GM23338 (cell line): Measurements from ENCODE around the gene FNDC3B.

Experiments
- CREB1 ChIP-seq: fragments of 250-450 bp; sonication (Bioruptor Pico); IDR thresholded peaks from 2 replicates; pipeline ENCODE4 v1.5.0; 2020; ENCODE audit warnings: low read depth, mild to moderate bottlenecking, moderate library complexity
- EZH2 ChIP-seq: fragments of 200-600 bp; sonication (generic); IDR thresholded peaks from one replicate; pipeline ENCODE4 v1.8.0; 2017; ENCODE audit warnings: antibody characterized with exemption, mild to moderate bottlenecking, low read depth; ENCODE audit not compliant: unreplicated experiment
- EZH2phosphoT487 ChIP-seq: fragments of 200-600 bp; sonication (generic); IDR thresholded peaks from one replicate; pipeline ENCODE4 v1.8.1; 2018; ENCODE audit warnings: antibody characterized with exemption; ENCODE audit not compliant: unreplicated experiment
- JUNB ChIP-seq: IDR thresholded peaks from one replicate; pipeline ENCODE4 v1.6.1; 2016; ENCODE audit warnings: antibody characterized with exemption; ENCODE audit not compliant: unreplicated experiment
- NANOG ChIP-seq: IDR thresholded peaks from 2 replicates; pipeline ENCODE4 v1.6.1; 2016; ENCODE audit warnings: antibody characterized with exemption, borderline replicate concordance
- POLR2AphosphoS5 ChIP-seq: IDR thresholded peaks from 2 replicates; pipeline ENCODE4 v1.6.1; 2016; ENCODE audit warnings: antibody characterized with exemption, low read depth
- STAT1 ChIP-seq: IDR thresholded peaks from one replicate; pipeline ENCODE4 v1.6.1; 2016; ENCODE audit warnings: antibody characterized with exemption; ENCODE audit not compliant: unreplicated experiment
- ZNF114 ChIP-seq: fragments of 250-450 bp; sonication (Bioruptor Pico); IDR thresholded peaks from 2 replicates; pipeline ENCODE4 v1.5.0; 2020; ENCODE audit warnings: mild to moderate bottlenecking, moderate library complexity
- ZNF331 ChIP-seq: fragments of 250-450 bp; sonication (Bioruptor Pico); IDR thresholded peaks from 2 replicates; pipeline ENCODE4 v1.5.0; 2020; ENCODE audit warnings: low read depth, mild to moderate bottlenecking, moderate library complexity
- TF ChIP-seq, protein P1 (sequence below), 2 experiments: fragments of 200-600 bp in 1 of 2; sonication (generic) in 1 of 2; conservative IDR thresholded peaks; 2 replicates each; pipeline versions ENCODE4 v1.5.1 to v1.6.1; 2016 to 2017; ENCODE audit warnings: antibody characterized with exemption in 2 of 2, low read depth in 2 of 2, mild to moderate bottlenecking in 2 of 2, moderate library complexity in 1 of 2
- TF ChIP-seq, protein P2 (sequence below): IDR thresholded peaks from one replicate; pipeline ENCODE4 v1.6.1; 2018; ENCODE audit warnings: antibody characterized with exemption; ENCODE audit not compliant: unreplicated experiment
- TF ChIP-seq, protein P3 (sequence below): IDR thresholded peaks from 2 replicates; pipeline ENCODE4 v1.6.1; 2016; ENCODE audit warnings: antibody characterized with exemption

DNA sequence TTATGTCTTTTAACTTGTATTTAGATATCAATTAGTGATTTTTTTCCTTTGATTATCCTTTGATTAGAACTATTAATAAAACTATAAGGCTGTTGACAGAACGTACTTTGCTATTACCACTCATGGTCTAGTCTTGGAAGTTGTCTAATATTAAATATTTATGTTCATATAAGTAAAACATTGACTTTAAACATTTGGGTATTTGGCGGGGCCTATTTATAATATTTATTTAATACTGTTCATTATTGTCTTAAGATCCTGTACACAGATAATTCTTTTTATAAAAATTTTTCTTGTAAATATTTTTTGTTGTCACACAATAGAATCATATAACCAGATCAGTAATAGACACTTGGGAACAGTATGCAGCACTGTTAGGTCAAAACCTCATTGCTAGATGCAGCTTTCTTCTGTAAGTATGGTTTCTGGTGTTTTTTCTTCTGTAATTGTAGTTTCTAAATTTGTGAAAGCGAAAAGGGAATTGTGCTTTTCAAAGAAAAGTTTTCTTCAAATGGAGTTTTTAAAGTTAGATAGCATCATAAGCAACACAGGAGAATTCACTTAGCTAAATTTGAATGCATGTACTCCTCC is 93.4 kb downstream of the FNDC3B start:
- TF ChIP-seq EZH2 (no peak), CREB1 (CRISPR knock-in tag) (no peak), POLR2AphosphoS5 (no peak), EZH2phosphoT487 (no peak), STAT1 (no peak), NANOG (no peak), JUNB (no peak), ZNF331 (CRISPR knock-in tag) (no peak), ZNF114 (CRISPR knock-in tag) (no peak)
- TF ChIP-seq, protein P1, sequence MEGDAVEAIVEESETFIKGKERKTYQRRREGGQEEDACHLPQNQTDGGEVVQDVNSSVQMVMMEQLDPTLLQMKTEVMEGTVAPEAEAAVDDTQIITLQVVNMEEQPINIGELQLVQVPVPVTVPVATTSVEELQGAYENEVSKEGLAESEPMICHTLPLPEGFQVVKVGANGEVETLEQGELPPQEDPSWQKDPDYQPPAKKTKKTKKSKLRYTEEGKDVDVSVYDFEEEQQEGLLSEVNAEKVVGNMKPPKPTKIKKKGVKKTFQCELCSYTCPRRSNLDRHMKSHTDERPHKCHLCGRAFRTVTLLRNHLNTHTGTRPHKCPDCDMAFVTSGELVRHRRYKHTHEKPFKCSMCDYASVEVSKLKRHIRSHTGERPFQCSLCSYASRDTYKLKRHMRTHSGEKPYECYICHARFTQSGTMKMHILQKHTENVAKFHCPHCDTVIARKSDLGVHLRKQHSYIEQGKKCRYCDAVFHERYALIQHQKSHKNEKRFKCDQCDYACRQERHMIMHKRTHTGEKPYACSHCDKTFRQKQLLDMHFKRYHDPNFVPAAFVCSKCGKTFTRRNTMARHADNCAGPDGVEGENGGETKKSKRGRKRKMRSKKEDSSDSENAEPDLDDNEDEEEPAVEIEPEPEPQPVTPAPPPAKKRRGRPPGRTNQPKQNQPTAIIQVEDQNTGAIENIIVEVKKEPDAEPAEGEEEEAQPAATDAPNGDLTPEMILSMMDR (conservative IDR thresholded peaks at IDR 0.05; ENCODE audit: low read depth in 2 of 2), result no peak
- TF ChIP-seq, protein P2, sequence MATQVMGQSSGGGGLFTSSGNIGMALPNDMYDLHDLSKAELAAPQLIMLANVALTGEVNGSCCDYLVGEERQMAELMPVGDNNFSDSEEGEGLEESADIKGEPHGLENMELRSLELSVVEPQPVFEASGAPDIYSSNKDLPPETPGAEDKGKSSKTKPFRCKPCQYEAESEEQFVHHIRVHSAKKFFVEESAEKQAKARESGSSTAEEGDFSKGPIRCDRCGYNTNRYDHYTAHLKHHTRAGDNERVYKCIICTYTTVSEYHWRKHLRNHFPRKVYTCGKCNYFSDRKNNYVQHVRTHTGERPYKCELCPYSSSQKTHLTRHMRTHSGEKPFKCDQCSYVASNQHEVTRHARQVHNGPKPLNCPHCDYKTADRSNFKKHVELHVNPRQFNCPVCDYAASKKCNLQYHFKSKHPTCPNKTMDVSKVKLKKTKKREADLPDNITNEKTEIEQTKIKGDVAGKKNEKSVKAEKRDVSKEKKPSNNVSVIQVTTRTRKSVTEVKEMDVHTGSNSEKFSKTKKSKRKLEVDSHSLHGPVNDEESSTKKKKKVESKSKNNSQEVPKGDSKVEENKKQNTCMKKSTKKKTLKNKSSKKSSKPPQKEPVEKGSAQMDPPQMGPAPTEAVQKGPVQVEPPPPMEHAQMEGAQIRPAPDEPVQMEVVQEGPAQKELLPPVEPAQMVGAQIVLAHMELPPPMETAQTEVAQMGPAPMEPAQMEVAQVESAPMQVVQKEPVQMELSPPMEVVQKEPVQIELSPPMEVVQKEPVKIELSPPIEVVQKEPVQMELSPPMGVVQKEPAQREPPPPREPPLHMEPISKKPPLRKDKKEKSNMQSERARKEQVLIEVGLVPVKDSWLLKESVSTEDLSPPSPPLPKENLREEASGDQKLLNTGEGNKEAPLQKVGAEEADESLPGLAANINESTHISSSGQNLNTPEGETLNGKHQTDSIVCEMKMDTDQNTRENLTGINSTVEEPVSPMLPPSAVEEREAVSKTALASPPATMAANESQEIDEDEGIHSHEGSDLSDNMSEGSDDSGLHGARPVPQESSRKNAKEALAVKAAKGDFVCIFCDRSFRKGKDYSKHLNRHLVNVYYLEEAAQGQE, result no peak
- TF ChIP-seq, protein P3, sequence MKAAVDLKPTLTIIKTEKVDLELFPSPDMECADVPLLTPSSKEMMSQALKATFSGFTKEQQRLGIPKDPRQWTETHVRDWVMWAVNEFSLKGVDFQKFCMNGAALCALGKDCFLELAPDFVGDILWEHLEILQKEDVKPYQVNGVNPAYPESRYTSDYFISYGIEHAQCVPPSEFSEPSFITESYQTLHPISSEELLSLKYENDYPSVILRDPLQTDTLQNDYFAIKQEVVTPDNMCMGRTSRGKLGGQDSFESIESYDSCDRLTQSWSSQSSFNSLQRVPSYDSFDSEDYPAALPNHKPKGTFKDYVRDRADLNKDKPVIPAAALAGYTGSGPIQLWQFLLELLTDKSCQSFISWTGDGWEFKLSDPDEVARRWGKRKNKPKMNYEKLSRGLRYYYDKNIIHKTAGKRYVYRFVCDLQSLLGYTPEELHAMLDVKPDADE, result no peak
